ENCODE measurements around the gene GRAMD4.

GRAMD4 gene

GRCh38 chr22:46726066-46726985 is 106.1 kb downstream of the GRAMD4 start:
- no peak for DNase-seq

- no peak for DNase-seq
Measured at GRCh38 chr22:46726986-46727317, 106.8 kb downstream of the GRAMD4 start.

GRCh38 chr22:46727813-46728364 is 107.7 kb downstream of the GRAMD4 start:
- DNase-seq, result no peak

GRCh38 chr22:46728470-46728869 is 108.3 kb downstream of the GRAMD4 start:
- DNase-seq, result no peak
